GM19043 (cell line): ENCODE results near the gene SETBP1.

Experiments
- ATAC-seq: cut with Tn5 transposase; IDR thresholded peaks from one replicate; pipeline ENCODE4 v1.9.1; 2021; ENCODE audit warnings: low read depth; ENCODE audit not compliant: unreplicated experiment

SETBP1 gene

GRCh38 chr18:44835703-44836102, 155.0 kb downstream of the SETBP1 start:
- ATAC-seq: no peak

- no peak for ATAC-seq
Observed at GRCh38 chr18:44836263-44836662, 155.6 kb downstream of the SETBP1 start.

GRCh38 chr18:44837482-44838180, 156.9 kb downstream of the SETBP1 start:
- ATAC-seq: no peak

DNA sequence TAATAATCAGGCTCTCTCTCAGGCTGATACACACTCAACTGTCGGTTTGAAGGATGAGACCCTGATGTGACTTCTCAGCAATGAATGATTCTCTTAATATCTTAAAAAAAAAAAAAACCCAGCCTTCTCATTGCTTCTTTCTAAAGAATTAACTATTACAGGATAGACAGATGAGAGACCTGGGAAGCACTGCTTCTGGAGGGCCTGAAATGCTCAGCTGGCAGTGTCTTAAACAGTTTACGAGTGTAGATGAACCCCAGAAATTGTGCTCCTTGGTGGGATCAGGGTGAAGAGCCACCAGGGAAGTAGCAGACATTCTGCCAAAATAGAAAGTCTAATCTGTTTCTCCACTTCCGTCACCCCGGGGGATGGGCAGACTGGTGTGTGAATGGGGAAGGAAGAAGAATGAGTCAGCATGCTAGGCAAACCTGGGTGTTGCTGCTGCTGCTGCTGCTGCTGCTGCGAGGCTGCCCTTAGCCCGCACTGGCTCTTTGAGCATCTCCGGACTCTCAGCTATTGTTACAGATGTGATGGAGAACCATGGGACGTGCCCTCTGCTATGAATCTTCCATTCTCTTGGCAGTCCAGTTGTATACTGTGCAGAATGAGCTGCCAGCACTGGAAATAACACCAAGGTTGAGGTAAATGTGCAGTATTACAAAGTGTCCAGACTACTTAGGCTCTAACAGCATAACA, 158.4 kb downstream of the SETBP1 start:
- peak; percentile 98 for ATAC-seq

DNA sequence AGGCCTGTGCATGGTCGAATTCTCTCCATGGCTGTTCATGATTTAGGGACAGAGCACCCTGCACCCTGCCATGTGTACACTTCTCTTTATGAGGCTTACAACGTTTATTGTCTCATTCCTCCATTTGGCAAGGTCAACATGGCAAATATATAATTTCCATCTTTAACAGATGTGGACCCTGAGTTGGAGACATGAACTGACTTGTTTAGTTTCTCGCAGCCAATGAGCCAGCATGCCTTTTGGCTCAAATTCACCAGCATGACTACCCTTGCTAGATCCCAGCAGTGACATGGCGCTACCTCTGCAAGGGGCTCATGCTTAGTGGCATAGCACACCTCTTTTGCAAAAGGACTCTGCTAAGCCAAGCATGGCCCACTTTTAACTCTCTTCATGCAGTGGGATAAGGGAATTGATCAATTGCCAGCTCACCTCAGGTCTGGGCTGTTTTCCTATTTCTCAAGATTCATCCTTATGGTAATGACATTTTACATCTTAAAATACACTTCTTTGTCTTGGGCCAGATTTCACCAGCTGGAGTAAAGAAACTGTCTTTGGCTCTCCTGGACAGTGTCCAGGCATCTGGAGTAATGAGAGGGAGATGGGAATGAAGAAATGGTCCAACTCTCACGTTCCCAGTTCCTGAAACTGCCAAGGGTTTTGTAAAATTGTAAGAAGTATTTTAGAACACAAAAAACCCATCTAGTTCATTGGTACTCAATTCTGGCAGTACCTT, 159.5 kb downstream of the SETBP1 start:
- ATAC-seq: no peak

DNA sequence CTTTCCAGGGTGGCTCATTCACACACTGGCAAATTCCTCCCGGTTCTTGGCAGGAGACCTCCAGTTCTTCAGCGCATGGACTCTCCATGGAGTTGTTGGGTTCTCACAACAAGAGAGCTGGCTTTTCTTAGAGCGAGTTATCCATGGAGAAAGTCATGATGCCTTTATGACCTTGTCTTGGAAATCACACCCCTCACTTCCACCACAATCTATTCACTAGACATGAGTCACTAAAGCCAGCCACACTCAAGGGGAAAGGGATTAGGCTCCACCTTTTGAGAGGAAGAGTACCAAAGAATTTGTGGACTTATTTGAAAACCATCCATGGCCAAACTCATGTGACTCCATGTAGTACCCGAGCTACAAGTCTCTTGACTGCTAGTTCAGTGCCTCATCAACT, 160.5 kb downstream of the SETBP1 start:
- no peak for ATAC-seq

GRCh38 chr18:44841752-44842587, 161.3 kb downstream of the SETBP1 start:
- no peak for ATAC-seq

GRCh38 chr18:44842588-44843412, 162.1 kb downstream of the SETBP1 start:
- ATAC-seq: no peak

- ATAC-seq: no peak
Observed at GRCh38 chr18:44844486-44844885, 163.8 kb downstream of the SETBP1 start.

- no peak for ATAC-seq
Observed at GRCh38 chr18:44846450-44846849, 165.8 kb downstream of the SETBP1 start.

- ATAC-seq: no peak
Observed at GRCh38 chr18:44848644-44849335, 168.1 kb downstream of the SETBP1 start.

- no peak for ATAC-seq
Observed at GRCh38 chr18:44849361-44849760, 168.7 kb downstream of the SETBP1 start.

- no peak for ATAC-seq
Observed at GRCh38 chr18:44850001-44850400, 169.3 kb downstream of the SETBP1 start.

- ATAC-seq: no peak
Observed at GRCh38 chr18:44851856-44852621, 171.4 kb downstream of the SETBP1 start.

DNA sequence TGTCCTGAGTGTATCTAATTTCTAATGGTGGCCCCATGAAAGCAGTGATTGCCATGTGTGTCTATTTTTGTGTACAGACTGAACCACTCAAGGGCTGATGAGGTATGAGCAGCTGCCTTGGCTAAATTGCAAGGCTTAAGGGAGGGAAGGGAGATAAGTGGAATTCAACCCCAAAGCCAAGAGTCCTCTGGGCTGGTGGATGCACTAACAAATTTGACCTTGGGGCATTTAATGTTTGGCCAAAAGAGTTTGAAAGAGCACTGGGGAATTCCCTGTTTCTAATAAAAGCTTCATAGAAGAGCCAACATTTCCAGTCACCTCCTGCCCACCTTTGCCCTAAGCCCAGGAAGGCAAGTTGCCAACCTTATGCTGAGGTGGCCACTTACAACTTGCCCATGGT, 172.1 kb downstream of the SETBP1 start:
- no peak for ATAC-seq

- no peak for ATAC-seq
Observed at GRCh38 chr18:44853430-44853829, 172.7 kb downstream of the SETBP1 start.

GRCh38 chr18:44855681-44856080, 175.0 kb downstream of the SETBP1 start:
- ATAC-seq: no peak

DNA sequence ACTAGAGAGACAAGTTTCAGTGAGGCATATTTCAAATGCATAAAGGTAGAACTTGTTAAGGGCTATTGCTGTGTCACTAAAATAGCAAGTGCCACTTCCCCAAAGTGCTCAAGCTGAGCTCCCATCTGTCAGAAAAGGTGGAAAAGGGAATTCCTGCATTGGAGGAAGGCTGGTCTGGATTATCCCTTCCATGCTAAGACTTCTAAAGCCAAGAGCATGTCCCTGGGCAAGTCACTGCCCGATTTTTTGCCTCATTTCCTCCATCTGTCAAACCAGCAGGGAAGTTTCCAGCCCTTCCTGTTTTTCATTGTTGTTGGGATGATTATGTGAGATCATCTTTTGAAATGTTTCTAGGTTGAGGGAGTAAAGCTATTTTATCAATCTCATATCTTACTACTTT, 175.5 kb downstream of the SETBP1 start:
- ATAC-seq: no peak

- no peak for ATAC-seq
Observed at GRCh38 chr18:44857081-44857480, 176.4 kb downstream of the SETBP1 start.
